Epithelial cell of alveolus of lung (primary cell): ENCODE data around the gene NAPA. TPM values are rescaled to one million over a fixed set of nuclear protein-coding genes. Genes with fewer than 3 reads are reported as not detected.

Source experiments
- total RNA-seq: library from RNA; depleted of rRNA; stranded (reverse); fragments of >200 nt; gene quantifications from 2 replicates; pipeline ENCODE4 v1.2.1, GENCODE V29; 2015

NAPA gene
- total RNA-seq, result 93.5 and 104 TPM in 2 replicates

DNA sequence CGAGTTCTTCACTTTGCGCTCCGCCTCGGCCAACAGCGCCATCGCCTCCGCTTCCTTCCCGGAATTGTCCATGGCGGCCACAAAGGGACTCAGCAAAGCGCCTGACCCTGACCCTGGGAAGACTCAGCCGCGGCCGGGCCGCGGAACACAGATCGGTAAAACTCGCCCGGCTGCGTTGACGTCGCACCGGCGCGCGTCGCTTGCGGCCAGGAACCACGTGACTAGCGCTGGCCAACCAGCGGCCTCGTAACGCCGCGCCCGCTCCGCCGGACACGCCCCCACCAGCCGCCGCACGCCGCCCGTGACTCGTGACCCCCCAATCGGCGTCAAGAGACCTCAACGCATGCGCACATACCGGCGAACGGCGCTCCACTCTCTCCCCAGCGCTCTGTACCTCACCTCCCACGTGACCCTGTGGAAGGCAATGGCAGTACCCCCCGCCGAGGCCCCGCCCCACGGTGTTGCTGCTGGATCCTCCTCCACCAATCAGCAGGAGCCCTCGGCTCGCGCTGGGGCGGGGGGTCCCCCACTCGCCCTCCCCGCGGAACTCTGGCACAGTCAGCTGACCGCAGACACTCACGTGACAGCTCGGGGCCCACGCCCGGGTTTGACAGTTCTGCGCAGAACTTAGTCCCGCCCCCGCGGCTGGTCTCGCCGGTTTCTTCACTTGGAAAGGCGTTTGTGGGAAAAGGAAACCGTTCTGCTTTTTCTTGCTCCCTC is at the start of gene NAPA:
Gene NAPA (minus strand): TSS at position 195 of the 720 bp plus-strand sequence. CDS start 123 bp downstream, at position 72.

DNA sequence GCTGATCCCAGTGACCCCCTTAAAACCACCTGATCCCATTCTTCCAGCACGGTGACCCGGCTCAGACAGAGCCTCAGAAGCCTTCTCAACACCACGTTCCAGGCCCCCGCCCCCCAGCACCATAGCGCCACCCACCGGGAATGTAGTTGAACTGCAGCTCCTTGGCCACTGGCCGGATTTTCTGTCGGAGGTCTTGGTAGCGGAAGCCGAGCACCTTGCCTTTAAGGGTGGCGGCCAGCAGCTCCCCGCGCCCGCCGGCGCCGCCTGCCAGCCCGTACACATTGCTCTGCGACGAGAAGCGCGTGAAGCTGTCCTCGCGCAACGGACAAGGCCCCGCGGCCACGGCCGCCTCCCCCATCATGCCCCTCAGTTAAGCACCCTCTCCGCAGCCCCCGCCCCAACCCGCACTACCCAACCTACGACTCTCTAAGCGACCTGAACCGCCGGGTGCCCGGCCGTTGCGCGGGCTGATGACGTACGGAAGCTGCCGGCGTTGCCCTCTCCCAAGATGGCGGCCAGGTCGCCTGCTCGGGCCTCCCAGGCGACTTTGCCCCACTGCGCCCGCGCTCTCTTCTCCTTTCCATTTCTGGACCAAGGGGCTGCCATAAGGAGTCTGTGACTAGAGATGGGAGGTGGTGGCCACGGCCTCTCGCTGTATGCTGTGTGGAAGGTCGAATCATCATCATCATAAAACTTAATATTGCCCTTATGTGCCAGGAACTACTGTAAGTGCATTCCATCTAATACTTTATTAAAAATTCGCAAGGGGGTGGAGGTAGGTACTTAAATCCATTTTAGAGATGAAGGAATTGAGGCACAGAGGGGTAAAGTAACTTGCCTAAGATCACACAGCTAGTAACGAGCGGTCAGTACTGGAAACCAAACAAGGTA is 30.8 kb downstream of the NAPA start, which contains the start of gene KPTN:
Gene KPTN (minus strand): TSS at position 420 of the 891 bp plus-strand sequence. CDS start 59 bp downstream, at position 361.

GRCh38 chr19:47471733-47472457 is 43.0 kb downstream of the NAPA start, which contains the start of gene SLC8A2:
TSS of gene SLC8A2 (minus strand) at chr19:47471893. CDS start at chr19:47466403, 5,490 bp downstream.

Other genes starting within 250 kb of the NAPA start
- gene INAFM1, start 240.2 kb downstream of the NAPA start, total RNA-seq, result 4.9 and 11.1 TPM in 2 replicates
- gene C5AR1, start 205.2 kb downstream of the NAPA start, total RNA-seq, result not detected in 2 replicates
- gene C5AR2, start 182.9 kb downstream of the NAPA start, total RNA-seq, result under 0.01 TPM in 1 of 2 replicates, not detected in the other
- 7.3 and 11.1 TPM in 2 replicates for gene DHX34, start 165.7 kb downstream of the NAPA start, total RNA-seq
- gene MEIS3, start 95.5 kb downstream of the NAPA start, total RNA-seq, result 23.1 and 35.8 TPM in 2 replicates
- 0.16 TPM in 1 of 2 replicates, not detected in the other for gene SLC8A2, start 43.2 kb downstream of the NAPA start, total RNA-seq
- 4.7 and 10.5 TPM in 2 replicates for gene KPTN, start 30.8 kb downstream of the NAPA start, total RNA-seq
- under 0.01 TPM in 1 of 2 replicates, not detected in the other for gene ZNF541, start 58.1 kb upstream of the NAPA start, total RNA-seq
- 3.4 and 10.7 TPM in 2 replicates for gene BICRA, start 94.1 kb upstream of the NAPA start, total RNA-seq
- gene EHD2, start 198.4 kb upstream of the NAPA start, total RNA-seq, result 149 and 307 TPM in 2 replicates
- 208 and 584 TPM in 2 replicates for gene NOP53, start 230.5 kb upstream of the NAPA start, total RNA-seq